Measurements from ENCODE around the gene C15orf40. TPM values are rescaled to one million over a fixed set of nuclear protein-coding genes. Genes with fewer than 3 reads are reported as not detected.

The C15orf40 gene
- total RNA-seq, 1 donor from 2014 or later: 8.8 TPM

DNA sequence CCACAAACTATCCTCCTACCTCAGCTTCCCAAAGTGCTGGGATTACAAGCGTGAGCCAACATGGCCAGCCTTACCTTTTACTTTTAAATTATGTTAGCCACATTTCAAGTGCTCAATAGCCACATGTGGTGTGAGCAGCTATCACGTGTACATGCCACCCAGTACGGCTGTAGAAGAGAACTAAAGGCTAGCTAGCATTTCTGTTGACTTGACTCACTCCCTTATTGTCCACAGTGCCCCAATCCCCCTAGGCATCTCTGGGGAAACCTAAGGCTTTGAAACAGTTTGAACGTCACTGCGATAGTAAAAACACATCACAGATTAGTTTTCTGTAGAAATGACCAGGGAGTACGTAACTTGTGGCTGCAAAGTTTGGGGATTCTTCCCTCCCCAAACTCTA, 12.0 kb downstream of the C15orf40 start:
- intact Hi-C loops (cut with micrococcal nuclease): no loop called here
- ATAC-seq: no peak
- DNase-seq: no peak

DNA sequence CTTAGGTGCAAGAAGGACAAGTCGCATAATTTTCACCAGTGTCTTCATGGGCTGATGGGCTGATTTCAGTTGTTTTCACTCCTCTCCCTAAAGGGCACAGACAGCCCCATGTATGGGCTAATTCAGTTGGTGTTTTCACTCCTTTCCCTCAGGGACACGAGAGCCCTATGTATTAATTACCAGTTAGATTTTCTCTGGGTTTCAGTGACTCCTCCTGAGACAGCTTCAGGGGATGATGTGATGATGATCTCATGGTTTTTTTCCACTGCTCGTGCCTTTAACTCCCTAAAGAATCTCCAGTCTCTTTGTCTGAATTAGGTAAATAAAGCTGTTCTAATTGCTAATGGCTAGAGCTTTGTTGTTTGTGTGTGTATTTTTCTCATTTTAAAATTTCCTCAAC, 15.5 kb downstream of the C15orf40 start:
- intact Hi-C loops (cut with micrococcal nuclease): no loop called here
- no peak for ATAC-seq

DNA sequence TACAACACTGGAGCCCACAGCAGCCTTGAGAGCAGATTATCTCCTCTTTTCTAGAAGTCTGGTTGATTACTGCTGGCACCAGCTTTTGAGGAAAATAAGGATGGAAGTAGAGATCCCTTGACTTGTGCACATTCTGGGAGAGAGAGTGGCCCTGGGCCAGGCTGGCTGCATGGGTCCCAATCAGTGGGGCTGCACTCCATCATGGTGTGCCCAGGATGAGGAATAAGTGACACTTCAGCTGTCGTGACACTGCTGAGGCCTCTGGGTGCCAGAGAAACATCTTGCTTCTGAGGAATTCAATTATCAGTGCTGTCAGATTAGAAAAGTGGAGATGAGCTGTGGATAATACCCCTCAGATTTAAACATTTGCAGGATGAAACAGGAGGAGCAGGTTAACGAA, 16.4 kb downstream of the C15orf40 start:
- no peak for DNase-seq
- intact Hi-C loops (cut with micrococcal nuclease): no loop called here
- ATAC-seq: no peak

More for the DNA sequence above, 15.5 kb downstream of the C15orf40 start:
- no peak for DNase-seq

DNA sequence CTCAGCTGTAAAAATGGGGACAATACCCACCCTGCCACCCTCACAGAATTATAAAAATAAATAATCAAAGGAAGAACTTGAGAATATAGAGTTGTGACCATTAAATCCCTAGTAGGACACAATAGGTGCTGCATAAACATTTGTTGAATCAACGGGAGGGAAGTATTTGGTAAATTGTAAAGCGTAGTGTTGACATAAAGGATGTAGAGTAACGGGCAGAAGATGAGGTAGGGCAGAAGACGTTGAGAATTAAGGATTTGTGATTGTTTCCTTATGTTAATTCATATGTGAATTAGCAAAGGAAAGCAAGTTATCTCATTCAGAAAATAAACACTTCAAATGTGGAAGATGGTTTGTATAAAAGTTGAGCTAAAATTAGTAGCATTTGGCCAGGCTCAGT, 18.3 kb downstream of the C15orf40 start:
- no peak for ATAC-seq
- intact Hi-C loops (cut with micrococcal nuclease): no loop called here
- no peak for DNase-seq

DNA sequence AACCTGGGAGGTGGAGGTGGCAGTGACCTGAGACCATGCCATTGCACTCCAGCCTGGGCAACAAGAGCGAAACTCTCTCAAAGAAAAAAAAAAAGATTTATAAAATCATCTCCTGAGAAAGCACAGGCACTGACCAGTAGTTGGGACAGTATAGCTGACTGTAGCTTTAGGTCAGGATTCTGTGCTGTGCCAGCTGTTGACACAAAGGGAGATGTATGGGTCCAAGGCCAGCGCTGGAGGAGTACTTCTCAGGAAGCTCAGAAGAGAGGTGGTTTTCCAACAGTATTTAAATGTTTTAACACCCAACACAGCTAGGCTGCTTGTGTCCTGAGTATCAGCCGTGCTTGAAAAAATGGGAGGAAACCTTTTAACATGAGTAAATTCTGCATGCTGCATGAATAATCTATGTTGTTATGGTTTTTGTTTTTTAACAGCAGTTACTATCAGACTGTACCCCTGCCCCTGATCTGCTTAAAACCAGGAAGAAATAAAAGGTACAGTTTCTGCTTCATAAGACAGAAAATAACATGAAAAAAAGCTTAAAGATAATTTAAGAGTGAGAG, 18.9 kb downstream of the C15orf40 start:
- no peak for DNase-seq
- intact Hi-C loops (cut with micrococcal nuclease): no loop called here
- ATAC-seq: no peak

DNA sequence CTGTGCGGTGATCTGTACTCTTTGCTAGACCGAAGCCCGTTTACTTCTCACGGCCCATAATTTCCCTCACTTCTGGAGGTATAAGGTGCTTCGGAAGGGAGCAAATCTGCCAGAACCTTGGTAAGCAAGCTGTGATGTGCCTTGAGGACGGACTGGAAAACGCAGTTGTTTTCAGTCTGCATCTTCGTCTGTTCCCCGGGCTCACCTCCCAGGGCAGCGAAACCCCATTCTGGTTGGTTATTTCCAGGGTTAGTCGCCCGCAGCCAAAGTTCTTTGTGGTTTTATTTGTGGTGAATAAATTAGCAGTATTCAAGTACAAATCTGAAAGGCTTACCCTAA, 25.0 kb downstream of the C15orf40 start:
- DNase-seq (no peak), ATAC-seq (no peak)
- intact Hi-C loops (cut with micrococcal nuclease): loop anchor here (10.0 kb wide), 1 partner anchor 122 kb away; no protein-coding TSS in a partner anchor

DNA sequence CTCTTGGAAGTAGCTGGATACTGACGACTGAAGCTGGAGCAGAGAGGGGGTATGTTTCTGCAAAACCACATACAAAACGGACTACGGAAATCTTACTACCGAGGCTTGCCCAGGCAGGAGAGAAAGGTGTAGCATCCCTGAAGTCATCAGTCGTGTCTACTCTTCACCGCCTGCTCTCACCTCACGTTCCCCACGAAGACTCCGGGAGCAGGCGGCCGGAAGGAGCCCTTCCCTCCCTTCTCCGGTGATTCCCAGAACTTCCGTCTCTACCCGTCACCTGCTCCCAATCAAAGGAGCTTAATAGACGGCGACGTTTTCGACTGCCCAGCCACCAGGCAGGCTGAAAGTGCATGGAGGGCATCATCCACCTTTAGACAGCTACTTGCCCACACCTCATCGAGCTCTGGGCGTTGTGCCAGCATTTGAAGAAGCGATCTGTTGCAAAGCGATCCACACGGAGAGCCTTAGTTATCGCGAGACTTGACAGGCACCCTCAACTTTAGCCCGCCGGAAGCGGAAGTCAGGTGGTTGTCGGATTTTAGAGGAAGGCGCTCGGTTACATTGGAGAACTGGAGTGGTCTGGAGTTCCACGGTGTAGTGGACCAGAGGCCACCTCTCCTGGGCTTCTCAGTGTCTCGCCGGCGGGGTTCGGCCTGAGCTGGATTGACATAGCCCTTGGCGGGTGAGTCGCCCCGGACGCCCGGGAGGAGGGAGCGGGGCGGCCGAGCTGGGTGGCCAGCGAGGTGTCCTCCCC, 25.6 kb downstream of the C15orf40 start, which contains the start of gene RAMAC:
RAMAC (plus strand) TSS at position 523 of the 754 bp plus-strand sequence. CDS start 2,809 bp downstream, outside the sequence.
- intact Hi-C loops (cut with micrococcal nuclease): loop anchor here (10.0 kb wide), 1 partner anchor 121 kb away; no protein-coding TSS in a partner anchor
- ATAC-seq (peak; percentile 98), DNase-seq (peak; percentile 93)

DNA sequence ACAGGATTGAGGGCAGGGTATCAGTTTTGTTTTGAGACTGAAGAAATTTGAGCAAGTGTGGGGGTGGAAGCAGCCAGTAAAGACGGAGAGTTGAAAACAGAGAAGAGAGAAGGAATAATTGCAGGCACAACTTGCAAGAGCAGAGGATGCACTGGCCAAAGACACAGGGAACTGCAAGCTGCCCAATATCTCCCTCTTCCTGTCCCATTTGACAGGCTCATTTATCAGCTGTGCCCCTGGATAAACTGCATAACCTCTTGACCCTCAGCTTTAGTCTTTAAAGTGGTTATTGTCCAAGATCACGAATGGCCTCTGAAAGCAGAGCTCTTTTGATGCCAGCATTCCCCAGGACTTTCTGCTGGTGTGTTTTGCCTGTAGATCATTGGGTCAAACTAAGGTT, 30.5 kb downstream of the C15orf40 start:
- intact Hi-C loops (cut with micrococcal nuclease): loop anchor here (10.0 kb wide), 1 partner anchor 116 kb away; no protein-coding TSS in a partner anchor
- ATAC-seq: no peak

DNA sequence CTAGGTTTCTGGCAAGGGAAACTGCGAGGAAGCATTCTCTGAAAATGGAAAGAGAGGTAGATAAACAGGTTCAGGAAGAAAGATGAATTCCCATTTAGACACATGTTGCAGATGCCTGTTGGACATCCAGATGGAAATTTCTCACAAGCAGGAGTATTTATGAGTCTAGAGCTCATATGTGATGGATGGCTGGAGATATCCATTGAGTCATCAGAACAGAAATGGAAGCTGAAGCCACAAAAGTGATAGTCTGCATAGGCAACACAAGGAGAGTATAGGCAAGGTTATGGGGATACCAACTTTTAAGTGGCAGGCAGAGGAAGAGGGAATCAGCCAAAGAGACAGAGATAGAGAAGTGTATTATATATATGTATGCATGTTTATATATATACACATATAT, 31.7 kb downstream of the C15orf40 start:
- intact Hi-C loops (cut with micrococcal nuclease): loop anchor here (10.0 kb wide), 1 partner anchor 115 kb away; no protein-coding TSS in a partner anchor
- ATAC-seq: no peak
- DNase-seq: no peak

More for the DNA sequence above, 30.5 kb downstream of the C15orf40 start:
- DNase-seq: no peak

DNA sequence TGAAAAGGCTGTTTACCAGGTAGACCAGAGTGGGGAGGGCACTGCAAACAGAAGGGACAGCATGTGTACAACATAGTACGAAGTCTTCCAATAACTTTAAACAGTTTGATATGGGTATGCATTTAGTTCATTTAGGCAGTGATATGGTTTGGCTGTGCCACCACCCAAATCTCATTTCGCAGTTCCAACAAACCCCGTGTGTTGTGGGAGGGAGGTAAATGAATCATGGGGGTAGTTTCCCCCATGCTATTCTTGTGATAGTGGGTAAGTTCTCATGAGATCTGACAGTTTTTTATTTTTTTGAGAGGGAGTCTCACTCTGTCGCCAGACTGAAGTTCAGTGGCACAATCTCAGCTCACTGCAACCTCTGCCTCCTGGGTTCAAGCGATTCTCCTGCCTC, 33.0 kb downstream of the C15orf40 start:
- intact Hi-C loops (cut with micrococcal nuclease): no loop called here
- DNase-seq (no peak), ATAC-seq (no peak)

DNA sequence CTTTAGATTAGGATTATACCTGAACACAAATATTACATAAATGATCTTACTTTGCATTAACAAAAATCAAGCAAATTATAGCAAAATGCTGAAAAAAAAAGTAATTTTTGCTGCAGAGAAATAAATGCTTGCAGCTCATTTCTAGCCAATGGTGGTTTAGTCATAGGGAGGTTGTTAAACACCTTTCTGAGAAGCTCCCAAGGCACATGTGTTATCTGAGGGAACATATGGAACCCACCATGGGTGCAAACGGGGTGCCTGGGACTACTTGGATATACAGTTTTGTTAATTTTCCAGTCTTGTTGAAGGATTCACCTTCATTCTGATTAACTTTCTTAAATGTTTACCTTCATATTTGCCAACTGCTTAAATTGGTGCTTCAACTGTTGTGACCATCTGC, 34.4 kb downstream of the C15orf40 start:
- DNase-seq (no peak), ATAC-seq (no peak)
- intact Hi-C loops (cut with micrococcal nuclease): no loop called here

DNA sequence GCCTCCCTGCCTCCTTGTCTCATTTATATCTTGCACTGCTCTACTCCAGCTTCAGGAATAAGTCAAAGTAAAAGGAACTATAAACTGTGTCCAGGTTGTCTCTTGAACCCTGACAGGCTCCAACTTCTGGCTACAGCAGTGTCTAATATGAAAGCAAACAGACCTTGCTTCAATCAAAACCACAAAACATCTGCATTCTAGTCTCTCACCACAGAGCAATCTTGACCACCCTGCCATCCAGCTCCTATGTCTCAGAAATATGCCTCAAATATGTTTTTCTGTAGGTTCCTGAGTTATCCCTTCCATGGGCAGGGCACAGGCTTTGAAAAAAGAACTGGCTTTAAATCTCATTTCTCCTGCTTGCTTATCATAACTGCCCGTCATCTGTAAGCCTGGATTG, 38.4 kb downstream of the C15orf40 start:
- ATAC-seq (no peak), DNase-seq (no peak)
- intact Hi-C loops (cut with micrococcal nuclease): no loop called here

DNA sequence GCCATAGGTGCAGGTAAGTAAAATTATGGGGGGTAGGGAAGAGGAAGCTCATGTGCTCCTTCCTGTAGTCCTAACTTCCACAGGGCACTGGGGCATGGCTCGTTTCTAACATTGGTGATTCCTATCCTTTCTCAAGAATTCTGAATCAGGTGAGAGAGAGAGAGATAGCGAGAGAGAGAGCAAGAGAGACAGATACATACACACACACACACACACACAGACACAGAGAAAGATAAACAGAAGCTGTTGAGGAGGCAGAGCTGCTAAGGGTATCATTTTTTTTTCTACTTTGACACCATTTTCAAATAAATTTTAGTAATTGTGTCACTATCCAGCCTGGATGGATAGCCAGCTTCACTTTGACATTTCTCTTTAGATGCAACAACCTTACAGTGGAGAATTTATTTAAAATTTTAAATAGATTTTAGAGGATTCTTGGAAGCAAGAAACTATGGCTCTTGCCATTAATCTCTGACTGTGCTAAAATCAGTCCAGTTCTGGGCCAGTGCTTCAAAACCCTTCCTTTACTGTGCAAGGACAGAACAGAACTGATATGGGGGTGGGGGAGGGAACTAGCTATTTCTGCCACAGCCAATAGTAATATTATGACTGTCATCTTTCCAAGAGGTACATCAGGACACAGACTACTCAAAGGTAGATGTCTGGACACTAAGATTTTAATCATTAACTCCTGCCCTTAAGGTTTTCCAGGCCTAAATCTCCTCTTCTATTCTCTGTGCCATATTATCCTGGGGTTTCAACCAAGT, 40.0 kb downstream of the C15orf40 start:
- DNase-seq (no peak), ATAC-seq (peak; percentile 79)
- intact Hi-C loops (cut with micrococcal nuclease): no loop called here

DNA sequence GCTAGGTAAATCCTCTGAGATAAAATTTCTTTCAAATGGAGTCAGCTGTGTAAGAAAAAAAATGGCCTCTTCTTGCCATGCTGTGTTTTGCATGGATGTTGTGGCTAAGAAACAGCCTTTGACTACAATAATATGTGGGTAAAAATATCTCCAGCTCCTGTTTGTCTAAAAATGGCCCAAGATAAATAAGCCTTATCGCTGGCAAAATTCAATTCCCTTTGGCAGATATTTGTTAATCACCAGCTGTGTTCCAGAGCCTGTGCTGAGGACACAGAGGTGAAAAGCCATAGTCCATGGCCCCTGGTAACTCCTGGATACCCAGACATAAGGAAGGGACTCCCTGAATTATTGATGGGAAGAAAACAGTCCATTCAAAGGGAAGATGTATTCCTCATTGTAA, 40.7 kb downstream of the C15orf40 start:
- intact Hi-C loops (cut with micrococcal nuclease): no loop called here
- DNase-seq (no peak), ATAC-seq (peak; percentile 79)

DNA sequence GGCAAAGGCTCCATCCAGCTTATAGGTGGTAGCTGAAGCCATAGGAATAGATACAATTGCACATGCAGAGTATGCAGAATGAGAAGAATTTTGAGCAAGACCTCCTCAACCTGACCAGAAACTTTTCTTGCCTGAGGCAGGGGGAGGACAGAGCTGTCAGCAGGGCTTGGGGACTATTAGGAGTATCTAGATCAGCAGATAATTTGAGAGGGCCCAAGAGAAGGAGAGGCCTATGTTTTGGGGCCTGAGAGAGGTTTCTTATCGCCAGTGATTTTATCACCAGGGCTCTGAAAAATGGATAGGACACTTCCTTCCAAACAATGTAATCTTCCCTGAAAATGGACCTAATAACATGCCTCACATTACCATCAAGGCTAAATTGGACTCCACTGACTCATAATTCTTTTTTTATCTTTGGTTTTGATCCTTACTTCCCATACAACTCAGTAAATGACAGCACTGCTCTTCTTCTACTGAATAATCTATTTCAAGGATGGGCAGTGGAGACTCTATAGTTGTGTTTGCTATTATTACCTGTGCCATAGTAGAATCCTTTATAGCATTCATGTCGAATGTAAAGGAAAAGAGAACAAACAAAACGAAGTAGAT, 41.3 kb downstream of the C15orf40 start:
- DNase-seq: no peak
- no peak for ATAC-seq
- intact Hi-C loops (cut with micrococcal nuclease): no loop called here

DNA sequence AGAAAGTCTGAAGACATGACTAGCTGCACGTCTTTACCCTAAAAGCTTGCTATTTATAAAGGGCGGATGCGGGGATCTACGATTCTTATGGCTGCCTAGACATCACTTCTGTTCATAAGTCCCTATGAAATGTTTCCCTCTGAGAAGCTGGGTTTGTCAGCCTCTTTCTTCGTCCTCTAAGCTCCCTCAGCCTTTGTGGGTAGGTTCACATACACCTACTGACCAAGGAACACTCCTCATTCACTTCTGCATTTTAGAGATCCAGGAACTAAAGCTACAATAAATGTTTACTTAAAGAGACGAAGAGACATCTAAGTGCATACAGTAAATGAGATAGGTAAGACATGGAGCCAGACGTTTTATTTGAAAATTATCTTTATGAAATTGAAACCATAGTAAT, 42.1 kb downstream of the C15orf40 start:
- intact Hi-C loops (cut with micrococcal nuclease): no loop called here
- ATAC-seq (no peak), DNase-seq (no peak)

DNA sequence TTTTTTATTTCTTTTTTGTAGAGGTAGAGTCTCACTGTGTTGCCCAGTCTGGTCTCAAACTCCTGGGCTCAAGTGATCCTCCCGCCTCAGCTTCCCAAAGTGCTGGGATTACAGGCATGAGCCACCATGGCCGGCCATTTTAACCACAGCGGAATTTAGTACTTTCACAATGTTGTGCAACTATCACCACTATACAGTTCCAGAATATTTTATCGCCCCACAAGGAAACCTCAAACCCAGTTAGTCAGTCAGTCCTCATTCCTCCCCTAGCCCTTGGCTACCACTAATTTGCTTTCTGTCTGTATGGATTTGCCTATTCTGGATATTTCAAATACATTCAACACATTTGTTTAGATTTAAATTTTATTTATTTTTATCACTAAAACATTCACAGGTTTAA, 43.4 kb downstream of the C15orf40 start:
- DNase-seq: no peak

DNA sequence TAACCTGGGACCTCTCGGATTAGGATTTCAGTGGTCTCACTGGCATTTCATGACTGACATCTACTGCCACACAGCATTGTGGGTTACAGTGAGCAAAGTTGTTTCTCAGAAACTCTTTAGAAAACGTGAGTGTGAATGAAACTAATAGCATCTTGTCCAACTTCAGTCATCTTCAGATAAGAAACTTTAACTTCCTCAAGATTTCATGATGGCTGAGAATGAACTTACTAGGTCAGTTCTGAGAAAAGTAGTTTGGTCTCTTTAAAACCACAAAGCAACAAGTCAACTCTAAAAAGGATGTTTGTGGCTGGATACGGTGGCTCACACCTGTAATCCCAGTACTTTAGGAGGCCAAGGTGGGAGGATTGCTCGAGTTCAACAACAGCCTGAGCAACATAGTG, 44.8 kb downstream of the C15orf40 start:
- intact Hi-C loops (cut with micrococcal nuclease): no loop called here
- no peak for DNase-seq
- ATAC-seq: no peak

More for the DNA sequence above, 43.4 kb downstream of the C15orf40 start:
- ATAC-seq: no peak
- intact Hi-C loops (cut with micrococcal nuclease): no loop called here

DNA sequence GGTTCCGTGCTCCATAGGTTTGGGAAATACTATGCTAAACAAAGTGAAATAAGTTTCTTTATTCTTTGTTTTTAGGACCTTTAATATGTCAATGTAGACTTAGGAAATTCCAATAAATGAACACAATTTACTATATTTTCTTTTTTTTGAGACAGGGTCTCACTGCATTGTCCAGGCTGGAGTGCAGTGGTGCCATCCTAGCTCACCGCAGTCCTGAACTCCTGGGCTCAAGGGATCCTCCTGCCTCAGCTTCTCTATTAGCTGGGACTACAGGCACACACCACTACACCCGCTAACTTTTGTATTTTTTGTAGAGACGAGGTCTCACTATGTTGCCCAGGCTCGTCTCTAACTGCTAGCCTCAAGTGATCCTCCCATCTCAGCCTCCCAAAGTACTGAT, 46.5 kb downstream of the C15orf40 start:
- intact Hi-C loops (cut with micrococcal nuclease): no loop called here
- no peak for ATAC-seq
- no peak for DNase-seq

Measured in left ventricle myocardium superior (tissue), 1 donor.